GM21619 (cell line): ENCODE results near the gene RAB6A.
"Not testable (repeated sequence)": the region's sequence is repeated elsewhere in the genome, so short reads cannot be mapped to it uniquely, and the experiment has no call there.

Source experiments
- ATAC-seq: cut with Tn5 transposase; IDR thresholded peaks from one replicate; pipeline ENCODE4 v1.9.1; 2021; ENCODE audit not compliant: unreplicated experiment

Gene RAB6A

DNA sequence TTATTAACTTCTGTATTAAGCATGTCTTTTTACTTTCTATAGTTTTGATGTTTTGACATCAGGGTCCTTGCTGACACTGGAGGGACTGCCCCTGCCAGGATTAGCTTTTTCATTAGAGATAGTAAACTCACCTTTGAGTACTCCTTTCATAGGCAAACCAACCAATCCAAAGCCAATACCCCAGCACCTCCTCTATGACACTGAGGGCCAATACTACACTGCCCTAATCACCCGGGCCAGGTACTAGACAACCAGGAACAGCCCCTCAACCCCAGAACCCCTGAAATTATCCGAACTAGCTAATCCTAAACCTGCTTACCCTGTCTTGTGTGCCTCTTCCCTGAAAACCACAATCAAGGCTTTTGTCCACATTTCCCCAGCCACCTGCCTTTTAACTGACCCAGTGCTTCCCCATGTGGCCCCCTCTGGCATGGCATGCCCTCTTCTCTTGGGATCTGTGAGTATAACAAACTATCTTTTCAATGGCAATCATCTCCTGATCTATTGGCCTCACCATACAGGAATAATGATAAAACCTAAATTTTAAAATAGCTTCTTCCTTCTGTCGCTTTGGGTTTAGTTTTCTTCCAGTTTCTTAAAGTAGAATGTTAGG is 31.2 kb downstream of the RAB6A start:
- ATAC-seq, result no peak

GRCh38 chr11:73728000-73728399 is 32.9 kb downstream of the RAB6A start:
- ATAC-seq, result no peak

DNA sequence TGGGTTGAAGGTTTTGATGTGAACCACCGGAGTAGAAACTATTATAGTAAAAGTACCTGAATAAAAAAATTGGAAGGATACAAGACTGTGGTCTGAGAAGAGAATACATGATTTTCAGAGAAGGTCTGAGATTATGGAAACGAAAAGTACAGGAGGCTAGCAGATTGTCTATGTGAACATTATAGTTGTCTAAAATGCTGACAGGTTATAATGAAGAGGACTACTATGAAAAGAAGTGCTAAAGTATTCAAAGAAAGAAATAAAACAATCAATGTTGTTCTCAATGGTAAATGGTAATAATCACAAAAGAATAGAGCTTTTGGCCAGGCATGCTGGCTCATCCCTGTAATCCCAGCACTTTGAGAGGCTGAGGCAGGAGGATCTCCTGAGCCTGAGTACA is 34.0 kb downstream of the RAB6A start:
- no peak for ATAC-seq

DNA sequence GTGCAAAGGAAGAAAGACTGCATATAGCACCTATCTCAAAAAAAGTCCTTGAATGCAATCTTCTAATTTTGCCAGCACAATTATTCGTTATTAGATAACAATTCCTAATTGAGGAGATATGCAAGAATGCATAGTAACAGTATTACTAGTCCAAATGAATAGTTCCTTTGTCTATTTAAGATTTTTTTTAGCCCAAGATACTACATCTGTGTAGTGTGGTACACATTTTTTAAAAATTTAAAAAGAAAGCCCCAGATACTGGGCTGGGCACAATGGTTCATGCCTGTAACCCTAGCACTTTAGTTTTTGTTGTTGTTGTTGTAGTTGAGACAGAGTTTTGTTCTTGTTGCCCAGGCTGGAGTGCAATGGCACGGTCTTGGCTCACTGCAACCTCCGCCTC is 43.7 kb downstream of the RAB6A start:
- no peak for ATAC-seq

DNA sequence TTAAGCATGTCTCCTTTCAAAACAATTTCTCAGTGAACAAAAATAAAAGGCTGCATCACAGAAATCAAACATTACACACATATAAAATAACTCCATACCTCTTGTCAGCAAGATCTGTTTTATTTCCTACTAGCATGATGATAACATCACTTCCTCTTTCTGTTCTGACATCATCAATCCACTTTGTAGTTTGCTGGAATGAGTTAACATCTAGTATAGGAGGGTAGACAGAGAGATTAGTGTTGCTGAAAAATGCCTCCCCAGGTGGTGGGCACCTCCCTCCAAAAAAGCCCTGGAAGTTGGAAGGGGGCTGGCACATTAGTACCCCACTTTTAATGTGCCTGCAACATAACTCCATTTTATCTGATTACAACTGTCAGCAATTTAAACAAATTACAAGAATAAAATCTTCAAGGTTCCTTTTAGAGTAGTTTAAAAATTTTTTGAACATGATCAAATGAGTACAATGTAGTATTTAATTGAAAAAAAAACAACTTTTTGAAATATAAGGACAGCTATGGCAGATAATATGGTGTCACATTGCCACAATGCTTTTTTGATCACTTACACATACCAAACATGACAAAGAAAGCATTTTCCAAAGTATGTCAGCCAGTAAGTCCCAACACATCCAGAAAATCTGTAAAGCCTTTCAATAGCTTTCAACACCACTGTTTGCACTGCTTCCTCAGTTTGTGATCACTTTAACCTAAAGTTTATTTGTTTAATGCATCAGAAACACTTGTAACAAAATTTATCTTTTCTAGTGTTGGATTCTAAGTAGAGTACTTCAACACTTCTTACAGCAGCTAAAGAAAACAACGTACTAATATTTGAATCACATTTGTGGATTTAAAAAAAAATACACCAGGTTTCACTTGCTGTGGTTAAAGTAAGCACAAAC is 44.5 kb downstream of the RAB6A start:
- ATAC-seq, result no peak

GRCh38 chr11:73715541-73715940 is 45.3 kb downstream of the RAB6A start:
- no peak for ATAC-seq

- no peak for ATAC-seq
Measured at GRCh38 chr11:73710964-73711363, 49.9 kb downstream of the RAB6A start.

GRCh38 chr11:73705053-73705452 is 55.8 kb downstream of the RAB6A start:
- ATAC-seq, result no peak

DNA sequence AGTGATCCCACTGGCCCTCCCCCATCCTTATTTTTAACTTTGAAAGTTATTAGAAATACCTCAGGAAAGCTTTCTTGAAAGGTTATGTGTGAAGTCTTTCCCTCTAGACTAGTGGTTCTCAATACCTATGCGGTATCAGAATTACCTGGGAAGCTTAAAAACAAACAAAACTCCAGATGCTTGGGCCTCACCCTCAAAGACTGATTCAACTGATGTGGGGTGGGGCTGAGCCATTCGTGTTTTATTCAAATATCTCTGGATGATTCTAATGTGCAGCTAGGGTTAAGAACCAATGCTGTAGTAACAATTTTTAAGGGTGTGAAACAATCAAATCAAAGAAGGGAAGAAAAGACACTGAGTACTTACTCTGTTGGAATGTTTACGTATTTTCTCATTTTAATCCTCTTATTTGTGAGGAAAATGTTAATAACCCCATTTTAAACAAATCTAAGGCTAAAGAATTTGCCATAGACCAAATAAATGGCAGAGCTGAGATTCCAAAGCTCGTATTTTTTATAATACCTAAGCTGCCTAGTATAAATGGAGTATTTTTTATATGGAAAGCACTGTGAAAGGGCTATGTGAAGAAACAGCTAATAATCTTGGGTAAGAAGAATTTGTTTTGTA is 66.9 kb downstream of the RAB6A start:
- no peak for ATAC-seq

GRCh38 chr11:73680687-73681086 is 80.2 kb downstream of the RAB6A start:
- ATAC-seq, result no peak

DNA sequence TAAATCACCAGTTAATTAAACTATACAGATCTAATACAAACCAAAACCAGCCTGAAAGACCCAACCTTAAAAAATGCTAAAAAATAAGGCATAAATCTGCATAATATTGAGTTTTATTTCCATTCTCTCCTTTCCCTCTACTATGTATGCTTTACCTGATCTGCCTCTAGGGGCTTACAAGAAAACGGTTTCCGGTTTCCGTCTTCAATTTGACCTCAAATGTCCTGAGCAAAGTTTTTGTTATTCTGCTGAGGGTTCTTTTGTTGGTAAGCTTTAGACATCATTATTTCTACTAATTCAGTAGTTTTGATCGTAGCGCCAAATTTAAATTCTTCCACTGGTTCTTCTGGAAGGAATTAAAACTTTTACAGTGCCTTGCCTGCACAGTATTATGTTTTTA is 84.3 kb downstream of the RAB6A start:
- ATAC-seq, result not testable (repeated sequence)

DNA sequence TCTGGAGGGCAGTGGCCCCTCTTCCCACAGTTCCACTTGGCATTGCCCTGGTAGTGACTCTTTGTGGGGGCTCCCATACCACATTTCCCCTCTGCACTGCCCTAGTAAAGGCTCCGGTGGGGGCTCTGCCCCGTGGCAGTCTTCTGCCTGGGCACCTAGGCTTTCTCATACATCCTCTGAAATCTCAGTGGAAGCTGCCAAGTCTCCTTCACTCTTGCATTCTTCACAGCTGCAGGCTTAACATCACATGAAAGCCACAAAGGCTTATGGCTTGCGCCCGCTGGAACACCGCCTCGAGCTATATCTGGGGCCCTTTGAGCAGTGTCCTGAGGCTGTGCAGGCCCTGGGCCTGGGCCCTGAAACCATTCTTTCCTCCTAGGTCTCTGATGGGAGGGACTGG is 89.2 kb downstream of the RAB6A start:
- no peak for ATAC-seq

GRCh38 chr11:73670808-73671207 is 90.1 kb downstream of the RAB6A start:
- no peak for ATAC-seq

- no peak for ATAC-seq
Measured at GRCh38 chr11:73667891-73668290, 93.0 kb downstream of the RAB6A start.

- ATAC-seq, result no peak
Measured at GRCh38 chr11:73664877-73665276, 96.0 kb downstream of the RAB6A start.

DNA sequence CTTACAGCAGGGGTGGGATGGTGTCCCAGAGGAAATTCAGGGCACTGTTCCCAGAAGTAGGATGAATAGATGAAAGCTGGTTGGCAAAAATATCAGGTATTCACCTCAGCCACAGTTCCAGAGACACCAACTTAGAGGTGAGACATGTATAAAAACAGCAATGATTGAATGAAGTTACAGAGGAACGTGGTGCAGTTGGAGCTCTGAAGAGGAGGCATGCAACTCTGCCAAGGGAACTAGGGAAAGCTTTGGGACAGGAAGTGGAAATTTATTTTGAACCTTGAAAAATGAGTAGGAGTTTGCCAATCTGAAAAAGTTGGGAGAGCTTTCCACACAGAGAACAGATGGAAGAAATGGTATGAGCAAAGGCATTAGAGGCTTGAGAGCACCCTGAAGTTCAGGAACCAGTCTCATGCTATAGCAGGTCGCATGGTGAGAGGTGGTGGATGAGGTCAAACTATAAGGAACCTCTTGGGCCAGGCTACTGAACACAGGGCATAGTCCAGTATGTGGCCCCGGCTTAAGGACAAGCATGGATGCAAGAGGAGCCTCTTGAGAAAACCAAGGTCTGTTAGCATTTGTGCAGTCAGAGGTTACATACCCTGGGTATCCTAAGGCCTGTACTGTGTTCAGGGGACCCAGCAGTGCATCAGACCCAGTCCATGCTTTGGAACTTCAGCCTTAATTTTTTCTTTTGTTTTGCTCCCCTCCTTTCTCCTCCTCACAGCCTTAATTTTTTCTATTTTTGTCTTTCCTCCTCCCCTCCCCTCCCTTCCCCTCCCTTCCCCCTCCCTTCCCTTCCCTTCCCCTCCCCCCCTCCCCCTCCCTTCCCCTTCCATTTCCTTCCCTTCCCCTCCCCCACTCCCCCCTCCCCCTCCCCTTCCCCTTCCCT is 97.0 kb downstream of the RAB6A start:
- no peak for ATAC-seq

- ATAC-seq, result no peak
Measured at GRCh38 chr11:73662445-73663157, 98.3 kb downstream of the RAB6A start.

- no peak for ATAC-seq
Measured at GRCh38 chr11:73661035-73661628, 99.7 kb downstream of the RAB6A start.

DNA sequence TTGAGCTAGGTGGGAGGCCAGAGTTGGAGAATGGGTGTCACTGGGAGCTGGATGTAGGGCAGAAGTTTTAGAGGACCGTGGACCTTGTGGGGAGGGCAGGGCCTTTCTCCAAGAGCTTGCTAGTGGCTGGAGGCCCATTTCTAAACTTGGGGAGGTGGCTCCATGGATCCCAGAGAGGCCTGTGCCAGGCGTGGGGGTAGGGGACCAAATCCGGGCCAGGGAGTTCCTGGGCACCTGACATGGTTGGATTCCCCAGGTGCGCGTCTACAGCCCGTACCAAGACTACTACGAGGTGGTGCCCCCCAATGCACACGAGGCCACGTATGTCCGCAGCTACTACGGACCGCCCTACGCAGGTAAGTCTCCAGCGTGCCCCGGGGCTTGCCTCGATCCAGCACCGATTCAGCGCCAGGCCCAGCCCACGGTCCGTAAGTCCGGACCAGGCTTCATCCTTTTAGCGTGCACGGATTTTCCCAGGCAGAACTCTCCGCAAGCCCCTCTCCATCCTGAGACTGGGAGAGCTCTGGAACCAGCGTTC is 100.3 kb downstream of the RAB6A start:
- no peak for ATAC-seq

DNA sequence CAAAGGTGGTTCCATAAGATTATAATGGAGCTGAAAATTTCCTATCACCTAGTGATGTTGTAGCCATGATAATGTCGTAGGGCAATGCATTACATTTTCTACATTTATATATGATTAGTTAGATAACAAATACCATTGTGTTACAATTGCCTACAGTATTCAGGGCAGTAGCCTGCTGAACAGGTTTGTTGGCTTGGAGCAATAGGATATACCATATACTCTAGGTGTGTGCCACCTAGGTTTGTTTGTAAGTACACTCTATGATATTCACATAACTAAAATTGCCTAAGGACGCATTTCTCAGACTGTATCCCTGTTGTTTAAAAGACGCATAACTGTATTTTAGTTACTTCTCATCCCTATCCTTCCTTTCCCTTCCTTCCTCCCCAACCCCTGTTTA is 100.9 kb downstream of the RAB6A start:
- ATAC-seq, result no peak
